Left lung (tissue), 10 donors: ENCODE data around the gene KCNAB2. TPM values are rescaled to one million over a fixed set of nuclear protein-coding genes. Genes with fewer than 3 reads are reported as not detected.

Source experiments
- ATAC-seq: fragments of 200-7000 bp; cut with Tn5 transposase; one replicate; pipeline ENCODE4 v1.9.1; 2020; ENCODE audit warnings: moderate library complexity
- DNase-seq, 4 donors: peaks; one replicate each; pipeline ENCODE4 v3.0.0-alpha.2; 2013 to 2020
- H3K27ac ChIP-seq, 2 donors: fragments of 200-600 bp; sonication (generic) in 1 of 2; one replicate each; pipeline versions ENCODE4 v1.5.0 to v1.8.0; 2020 to 2021
- H3K27me3 ChIP-seq, 2 donors: fragments of 200-600 bp; sonication (generic) in 1 of 2; one replicate each; pipeline versions ENCODE4 v1.5.0 to v1.8.0; 2020 to 2021
- H3K36me3 ChIP-seq, 2 donors: fragments of 200-600 bp; sonication (generic) in 1 of 2; one replicate each; pipeline versions ENCODE4 v1.5.0 to v1.8.0; 2020 to 2021
- H3K4me1 ChIP-seq, 2 donors: fragments of 200-600 bp; one replicate each; pipeline ENCODE4 v1.8.0; 2021
- H3K4me3 ChIP-seq, 2 donors: fragments of 200-600 bp; sonication (generic) in 1 of 2; one replicate each; pipeline versions ENCODE4 v1.5.0 to v1.8.0; 2020 to 2021; ENCODE audit warnings: mild to moderate bottlenecking in 1 of 2
- H3K9me3 ChIP-seq, 2 donors: fragments of 200-600 bp; sonication (generic) in 1 of 2; one replicate each; pipeline versions ENCODE4 v1.5.0 to v1.8.0; 2020 to 2021
- intact Hi-C, 2 donors: fragments of 100-400 bp; cut with DNase I; formaldehyde crosslinking; loops; one replicate each; pipeline versions ENCODE4 v1.11.2 to v1.14.2; 2022
- polyA plus RNA-seq, 6 donors: library from polyadenylated mRNA; unstranded; fragments of 120-200 nt; gene quantifications; one replicate each; pipeline ENCODE4 v1.2.1, GENCODE V29; 2013; ENCODE audit not compliant: insufficient read length in 6 of 6
- total RNA-seq, 2 donors: library from RNA; stranded (reverse); fragmentation: NEBNext Ultra II Directional; extraction: Animal tissue kit (Norgen Biotek cat#: 25700); gene quantifications; one replicate each; pipeline ENCODE4 v1.2.1, GENCODE V29; 2021
- TF ChIP-seq, protein P1 (sequence below), 2 donors: fragments of 200-600 bp; sonication (generic) in 1 of 2; IDR thresholded peaks; one replicate each; pipeline versions ENCODE4 v1.5.0 to v1.8.0; 2021; ENCODE audit warnings: antibody characterized with exemption in 2 of 2
- donor health status: DM: no; HTN: yes; CAD: no.
- donor health status: DM: no; HTN: no; CAD: no.

KCNAB2 gene
- total and polyA plus RNA-seq, 8 donors: 5.6 to 82.5 (median 6.7) TPM

DNA sequence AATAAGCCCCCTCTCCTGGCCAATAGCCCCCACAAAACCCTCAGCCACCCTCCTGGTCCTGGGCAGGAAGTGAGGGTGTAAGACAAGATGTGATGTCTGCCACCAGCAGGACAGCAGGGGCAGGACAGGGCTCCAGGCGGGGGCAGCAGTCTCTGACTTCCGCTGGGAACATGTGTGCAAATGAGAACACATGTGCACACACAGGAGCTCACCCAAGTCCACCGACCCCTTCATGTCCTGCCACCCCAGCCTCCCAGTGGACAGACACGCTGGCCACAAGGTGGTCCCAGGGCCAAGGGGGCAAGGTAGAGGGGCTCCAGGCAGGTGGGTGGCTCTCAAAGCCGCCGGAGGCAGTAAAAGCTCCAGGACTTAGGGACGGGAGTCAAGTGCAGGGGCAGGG is 60.1 kb downstream of the KCNAB2 start:
- DNase-seq (peak in 1 of 4 donors; percentile 52), ATAC-seq (no peak)
- H3K4me1 ChIP-seq: no peaks in the 10 kb centered on the region
- H3K27ac ChIP-seq: no peak overlapping the region
- TF ChIP-seq, protein P1, sequence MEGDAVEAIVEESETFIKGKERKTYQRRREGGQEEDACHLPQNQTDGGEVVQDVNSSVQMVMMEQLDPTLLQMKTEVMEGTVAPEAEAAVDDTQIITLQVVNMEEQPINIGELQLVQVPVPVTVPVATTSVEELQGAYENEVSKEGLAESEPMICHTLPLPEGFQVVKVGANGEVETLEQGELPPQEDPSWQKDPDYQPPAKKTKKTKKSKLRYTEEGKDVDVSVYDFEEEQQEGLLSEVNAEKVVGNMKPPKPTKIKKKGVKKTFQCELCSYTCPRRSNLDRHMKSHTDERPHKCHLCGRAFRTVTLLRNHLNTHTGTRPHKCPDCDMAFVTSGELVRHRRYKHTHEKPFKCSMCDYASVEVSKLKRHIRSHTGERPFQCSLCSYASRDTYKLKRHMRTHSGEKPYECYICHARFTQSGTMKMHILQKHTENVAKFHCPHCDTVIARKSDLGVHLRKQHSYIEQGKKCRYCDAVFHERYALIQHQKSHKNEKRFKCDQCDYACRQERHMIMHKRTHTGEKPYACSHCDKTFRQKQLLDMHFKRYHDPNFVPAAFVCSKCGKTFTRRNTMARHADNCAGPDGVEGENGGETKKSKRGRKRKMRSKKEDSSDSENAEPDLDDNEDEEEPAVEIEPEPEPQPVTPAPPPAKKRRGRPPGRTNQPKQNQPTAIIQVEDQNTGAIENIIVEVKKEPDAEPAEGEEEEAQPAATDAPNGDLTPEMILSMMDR (IDR thresholded peaks at IDR 0.05): no peak
- no peaks in the 10 kb centered on the region for H3K9me3 ChIP-seq
- H3K4me3 ChIP-seq: no peak overlapping the region
- no peaks in the 10 kb centered on the region for H3K36me3 ChIP-seq
- H3K27me3 ChIP-seq: peaks cover 0 to 86% of the 10 kb centered on the region in 2 donors
- intact Hi-C loops: no loop called here

GRCh38 chr1:6106321-6106731 is 60.6 kb downstream of the KCNAB2 start:
- TF ChIP-seq, protein P1 (IDR thresholded peaks at IDR 0.05): no peak
- peak in 1 of 4 donors; percentile 75 for DNase-seq
- no peaks in the 10 kb centered on the region for H3K4me1 ChIP-seq
- H3K27ac ChIP-seq: no peak overlapping the region
- intact Hi-C loops: no loop called here
- no peaks in the 10 kb centered on the region for H3K9me3 ChIP-seq
- H3K4me3 ChIP-seq: no peak overlapping the region
- H3K27me3 ChIP-seq: peaks cover 0 to 83% of the 10 kb centered on the region in 2 donors
- no peak for ATAC-seq
- no peaks in the 10 kb centered on the region for H3K36me3 ChIP-seq

- TF ChIP-seq, protein P1 (IDR thresholded peaks at IDR 0.05): no peak
- Histone ChIP-seq H3K4me1 (no peaks in the 10 kb centered on the region), H3K36me3 (no peaks in the 10 kb centered on the region), H3K4me3 (no peak overlapping the region), H3K27ac (no peak overlapping the region), H3K27me3 (peaks cover 0 to 83% of the 10 kb centered on the region in 2 donors), H3K9me3 (no peaks in the 10 kb centered on the region)
- intact Hi-C loops: no loop called here
- ATAC-seq (no peak), DNase-seq (no peak)
Measured at GRCh38 chr1:6106977-6107376, 61.3 kb downstream of the KCNAB2 start.

DNA sequence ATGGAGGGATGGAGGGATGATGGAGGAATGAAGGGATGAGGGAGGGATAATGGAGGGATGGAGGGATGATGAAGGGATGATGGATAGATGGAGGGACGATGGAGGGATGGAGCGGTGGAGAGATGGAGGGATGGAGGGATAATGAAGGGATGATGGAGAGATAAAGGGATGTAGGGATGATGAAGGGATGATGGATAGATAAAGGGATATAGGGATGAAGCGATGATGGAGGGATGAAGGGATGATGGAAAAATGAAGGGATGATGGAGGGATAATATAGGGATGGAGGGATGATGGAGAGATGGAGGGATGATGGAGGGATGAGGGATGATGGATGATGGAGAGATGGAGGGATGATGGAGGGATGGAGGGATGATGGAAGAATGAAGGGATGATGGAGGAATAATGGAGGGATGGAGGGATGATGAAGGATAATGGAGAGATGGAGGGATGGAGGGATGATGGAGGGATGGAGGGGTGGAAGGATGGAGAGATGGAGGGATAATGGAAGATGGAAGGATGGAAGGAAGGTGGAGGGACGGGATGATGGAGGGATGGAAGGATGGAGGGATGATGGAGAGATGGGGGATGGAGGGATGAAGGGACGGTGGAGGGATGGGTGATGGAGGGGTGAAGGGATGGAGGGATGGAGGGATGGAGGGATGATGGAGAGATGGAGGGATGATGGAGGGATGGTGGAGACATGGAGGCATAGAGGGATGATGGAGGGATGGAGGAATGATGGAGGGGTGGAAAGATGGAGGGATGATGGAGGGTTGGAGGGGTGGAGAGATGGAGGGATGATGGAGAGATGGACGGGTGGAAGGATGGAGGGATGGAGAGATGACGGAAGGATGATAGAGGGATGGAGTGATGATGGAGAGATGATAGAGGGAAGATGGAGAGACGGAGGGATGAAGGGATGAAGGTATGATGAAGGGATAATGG is 62.0 kb downstream of the KCNAB2 start:
- ATAC-seq (no peak), DNase-seq (no peak)
- Histone ChIP-seq H3K27me3 (peaks cover 0 to 83% of the 10 kb centered on the region in 2 donors), H3K9me3 (no peaks in the 10 kb centered on the region), H3K36me3 (no peaks in the 10 kb centered on the region), H3K4me3 (no peak overlapping the region), H3K4me1 (no peaks in the 10 kb centered on the region), H3K27ac (no peak overlapping the region)
- TF ChIP-seq, protein P1 (IDR thresholded peaks at IDR 0.05): no peak
- intact Hi-C loops: no loop called here

DNA sequence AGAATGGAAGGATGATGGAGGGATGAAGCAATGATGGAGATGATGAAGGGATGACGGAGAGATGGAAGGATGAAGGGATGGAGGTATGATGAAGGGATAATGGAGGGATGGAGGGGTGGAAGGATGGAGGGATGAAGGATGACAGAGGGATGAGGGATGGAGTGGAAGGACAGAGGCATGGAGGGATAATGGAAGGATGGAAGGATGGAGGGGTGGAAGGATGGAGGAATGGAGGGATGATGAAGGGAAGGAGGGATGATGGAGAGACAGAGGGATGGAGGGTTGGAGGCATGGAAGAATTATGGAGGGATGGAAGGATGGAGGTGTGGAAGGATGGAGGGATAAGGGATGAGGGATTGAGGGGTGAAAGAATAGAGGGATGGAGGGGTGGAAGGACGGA is 62.8 kb downstream of the KCNAB2 start:
- H3K27ac ChIP-seq: no peak overlapping the region
- peaks cover 0 to 82% of the 10 kb centered on the region in 2 donors for H3K27me3 ChIP-seq
- no peaks in the 10 kb centered on the region for H3K4me1 ChIP-seq
- no peaks in the 10 kb centered on the region for H3K9me3 ChIP-seq
- intact Hi-C loops: no loop called here
- no peak for DNase-seq
- no peak for ATAC-seq
- H3K36me3 ChIP-seq: no peaks in the 10 kb centered on the region
- TF ChIP-seq, protein P1 (IDR thresholded peaks at IDR 0.05): no peak
- H3K4me3 ChIP-seq: no peak overlapping the region
